ENCODE measurements around the gene TES.

DNA sequence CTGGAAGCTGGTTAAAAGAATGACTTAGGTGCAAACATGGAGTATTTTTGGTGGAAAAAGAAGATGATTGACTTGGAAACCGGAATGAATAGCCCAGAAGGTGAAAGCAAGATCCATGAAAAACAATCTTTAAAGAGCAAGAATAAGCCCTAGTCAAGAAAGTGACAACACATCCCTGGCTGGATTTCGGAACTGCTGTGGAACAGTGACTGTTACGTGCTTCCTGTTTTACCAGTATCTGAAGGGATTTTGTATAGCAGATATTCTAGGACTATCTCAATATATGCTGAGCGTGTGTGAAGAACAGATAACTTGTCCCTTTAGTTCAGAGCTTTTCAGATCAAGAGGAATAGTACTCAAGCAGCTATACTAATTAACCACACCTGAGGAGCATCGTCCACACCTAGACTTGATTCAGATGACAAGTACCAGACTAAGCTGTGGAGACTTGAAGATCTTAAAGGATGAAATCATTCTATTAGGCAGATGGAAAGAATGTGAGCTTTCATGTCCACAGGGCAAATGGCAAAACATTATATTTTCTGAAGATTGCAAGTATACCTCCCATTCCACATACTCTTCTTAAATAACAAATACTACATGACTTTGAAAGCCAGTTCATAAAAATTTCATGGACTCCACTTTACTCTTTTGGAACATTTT is 11.5 kb upstream of the TES start:
- TF ChIP-seq, protein P1, sequence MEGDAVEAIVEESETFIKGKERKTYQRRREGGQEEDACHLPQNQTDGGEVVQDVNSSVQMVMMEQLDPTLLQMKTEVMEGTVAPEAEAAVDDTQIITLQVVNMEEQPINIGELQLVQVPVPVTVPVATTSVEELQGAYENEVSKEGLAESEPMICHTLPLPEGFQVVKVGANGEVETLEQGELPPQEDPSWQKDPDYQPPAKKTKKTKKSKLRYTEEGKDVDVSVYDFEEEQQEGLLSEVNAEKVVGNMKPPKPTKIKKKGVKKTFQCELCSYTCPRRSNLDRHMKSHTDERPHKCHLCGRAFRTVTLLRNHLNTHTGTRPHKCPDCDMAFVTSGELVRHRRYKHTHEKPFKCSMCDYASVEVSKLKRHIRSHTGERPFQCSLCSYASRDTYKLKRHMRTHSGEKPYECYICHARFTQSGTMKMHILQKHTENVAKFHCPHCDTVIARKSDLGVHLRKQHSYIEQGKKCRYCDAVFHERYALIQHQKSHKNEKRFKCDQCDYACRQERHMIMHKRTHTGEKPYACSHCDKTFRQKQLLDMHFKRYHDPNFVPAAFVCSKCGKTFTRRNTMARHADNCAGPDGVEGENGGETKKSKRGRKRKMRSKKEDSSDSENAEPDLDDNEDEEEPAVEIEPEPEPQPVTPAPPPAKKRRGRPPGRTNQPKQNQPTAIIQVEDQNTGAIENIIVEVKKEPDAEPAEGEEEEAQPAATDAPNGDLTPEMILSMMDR (IDR thresholded peaks at IDR 0.05) = no peak
- TF ChIP-seq POLR2AphosphoS5 (IDR thresholded peaks at IDR 0.05) (no peak), EP300 (IDR thresholded peaks at IDR 0.05; ENCODE audit: low read depth) (no peak), POLR2A (IDR thresholded peaks at IDR 0.05) (no peak)

Measured in transverse colon (tissue), 4 donors.